Adipocyte (in vitro differentiated cells): ENCODE data around the gene ARHGEF9.

Experiments
- DNase-seq: peaks from one replicate; pipeline ENCODE4 v3.0.0-alpha.2; 2015; ENCODE audit warnings: low read depth
- H3K27me3 ChIP-seq: replicated peaks from 2 replicates; pipeline ENCODE4 v1.7.0; 2013; ENCODE audit warnings: mild to moderate bottlenecking, low read length, moderate library complexity; ENCODE audit not compliant: control insufficient read depth, insufficient read depth
- H3K36me3 ChIP-seq: 2 replicates; pipeline ENCODE4 v1.7.0; 2013; ENCODE audit warnings: low read length, mild to moderate bottlenecking, moderate library complexity; ENCODE audit not compliant: control insufficient read depth, insufficient read depth, severe bottlenecking
- H3K4me1 ChIP-seq: 2 replicates; pipeline ENCODE4 v1.7.0; 2013; ENCODE audit warnings: mild to moderate bottlenecking, low read length, moderate library complexity; ENCODE audit not compliant: control insufficient read depth, insufficient read depth
- H3K4me3 ChIP-seq: 2 replicates; pipeline ENCODE4 v1.7.0; 2013; ENCODE audit warnings: mild to moderate bottlenecking, low read length, moderate library complexity
- H3K9ac ChIP-seq: 2 replicates; pipeline ENCODE4 v1.7.0; 2013; ENCODE audit warnings: mild to moderate bottlenecking, low read length, moderate library complexity
- H3K9me3 ChIP-seq: 2 replicates; pipeline ENCODE4 v1.7.0; 2013; ENCODE audit warnings: mild to moderate bottlenecking, low read length, moderate library complexity; ENCODE audit not compliant: control insufficient read depth

Gene ARHGEF9

DNA sequence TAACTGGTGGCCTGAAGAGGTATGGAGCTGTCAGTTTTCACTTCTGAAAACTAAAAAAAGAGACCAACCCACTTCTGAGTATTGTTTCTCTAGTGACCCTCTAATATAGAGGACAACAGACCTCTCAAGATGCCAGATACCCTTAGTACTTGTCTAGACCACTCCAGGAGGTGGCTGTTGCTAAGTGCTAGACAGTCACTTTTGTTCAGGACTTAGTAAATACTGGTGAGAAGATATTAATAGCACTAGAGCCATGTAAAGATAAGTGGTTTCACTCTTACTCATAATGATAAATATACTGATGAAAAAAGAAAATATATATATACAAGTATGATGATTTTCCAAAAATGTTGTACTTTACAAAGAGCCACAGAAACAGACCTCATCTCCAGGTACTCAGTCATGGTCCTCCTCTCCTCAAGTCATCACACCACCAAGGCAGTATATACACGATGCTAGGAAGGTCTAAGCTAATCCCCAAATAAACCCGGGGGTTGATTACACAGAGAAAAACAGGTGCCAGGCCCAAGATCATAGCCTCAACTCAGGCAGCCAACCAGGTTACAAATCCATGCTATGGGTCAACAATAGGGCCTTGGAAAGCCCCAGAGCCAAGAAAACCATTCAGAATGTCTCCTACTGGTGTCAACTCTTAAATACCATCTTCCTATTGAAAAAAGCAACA is 66.9 kb downstream of the ARHGEF9 start:
- Histone ChIP-seq H3K27me3 (peaks cover 6% of the 10 kb centered on the region), H3K9ac (no peak overlapping the region), H3K4me1 (peaks cover 11% of the 10 kb centered on the region), H3K9me3 (peaks cover 24% of the 10 kb centered on the region), H3K4me3 (no peak overlapping the region), H3K36me3 (peaks cover 4% of the 10 kb centered on the region)
- DNase-seq = no peak

DNA sequence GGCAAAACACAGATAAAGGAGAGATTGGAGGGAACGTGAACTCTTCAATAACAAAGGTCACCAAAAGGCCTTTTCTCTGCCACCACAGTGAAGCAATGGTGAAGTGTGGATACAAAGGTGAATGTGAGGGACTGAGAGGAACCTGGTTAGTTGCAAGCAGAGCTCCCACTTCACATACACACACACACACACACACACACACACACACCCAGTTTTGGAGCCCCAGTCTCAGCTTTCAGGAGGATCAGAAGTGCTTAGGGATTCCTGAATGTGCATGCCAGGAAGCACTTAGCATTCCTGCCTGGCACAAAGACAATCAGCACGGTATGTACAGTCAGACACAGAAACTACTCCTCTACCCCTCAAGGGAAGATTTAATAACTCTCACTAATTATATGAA is 71.5 kb downstream of the ARHGEF9 start:
- Histone ChIP-seq H3K9ac (no peak overlapping the region), H3K36me3 (peaks cover 4% of the 10 kb centered on the region), H3K4me3 (no peak overlapping the region), H3K4me1 (no peaks in the 10 kb centered on the region), H3K27me3 (no peaks in the 10 kb centered on the region), H3K9me3 (peaks cover 30% of the 10 kb centered on the region)
- DNase-seq = peak; percentile 30

DNA sequence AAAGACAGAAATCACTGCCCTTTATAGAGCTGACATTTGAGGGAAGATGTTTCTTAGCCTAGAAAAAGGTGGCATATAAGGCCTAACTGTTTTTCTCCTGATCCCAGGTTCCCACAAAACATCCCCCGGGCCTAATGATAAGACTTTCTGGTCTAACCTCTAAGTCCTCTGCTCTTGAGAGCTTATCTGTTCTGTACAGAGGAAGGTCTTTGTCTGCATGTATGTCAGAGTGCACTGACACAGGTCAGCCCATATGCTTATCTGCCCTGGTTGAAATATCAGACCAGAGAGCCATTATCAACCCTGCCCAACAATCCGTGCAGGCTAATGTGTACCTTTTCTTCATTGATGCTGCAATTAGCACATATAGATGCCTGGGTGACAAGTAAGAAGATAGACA is 76.2 kb downstream of the ARHGEF9 start:
- Histone ChIP-seq H3K9ac (no peak overlapping the region), H3K4me3 (no peak overlapping the region), H3K4me1 (no peaks in the 10 kb centered on the region), H3K36me3 (peaks cover 22% of the 10 kb centered on the region), H3K27me3 (no peaks in the 10 kb centered on the region), H3K9me3 (peaks cover 12% of the 10 kb centered on the region)
- no peak for DNase-seq

DNA sequence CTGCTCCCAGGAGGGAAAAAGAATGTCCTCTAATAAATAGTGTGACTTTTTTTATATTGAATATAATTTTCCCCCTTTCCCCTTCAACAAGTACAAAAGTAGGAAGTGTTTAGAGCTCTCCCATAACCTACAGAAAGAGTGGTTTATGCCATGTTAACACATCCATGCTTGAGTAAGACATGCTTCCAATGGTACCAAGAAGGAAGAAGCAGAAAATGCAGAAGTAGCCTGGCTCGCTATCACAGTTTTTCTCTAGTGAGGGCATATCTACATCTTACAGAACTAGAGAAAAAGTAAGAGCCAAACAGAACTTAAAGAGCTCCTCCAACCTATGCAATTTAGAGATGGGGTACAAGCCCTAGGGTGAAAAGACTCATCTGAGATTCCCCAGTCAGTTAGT is 82.5 kb downstream of the ARHGEF9 start:
- no peaks in the 10 kb centered on the region for H3K4me1 ChIP-seq
- H3K9ac ChIP-seq = no peak overlapping the region
- DNase-seq = no peak
- H3K27me3 ChIP-seq = no peaks in the 10 kb centered on the region
- peaks cover 44% of the 10 kb centered on the region for H3K36me3 ChIP-seq
- peaks cover 15% of the 10 kb centered on the region for H3K9me3 ChIP-seq
- no peak overlapping the region for H3K4me3 ChIP-seq

DNA sequence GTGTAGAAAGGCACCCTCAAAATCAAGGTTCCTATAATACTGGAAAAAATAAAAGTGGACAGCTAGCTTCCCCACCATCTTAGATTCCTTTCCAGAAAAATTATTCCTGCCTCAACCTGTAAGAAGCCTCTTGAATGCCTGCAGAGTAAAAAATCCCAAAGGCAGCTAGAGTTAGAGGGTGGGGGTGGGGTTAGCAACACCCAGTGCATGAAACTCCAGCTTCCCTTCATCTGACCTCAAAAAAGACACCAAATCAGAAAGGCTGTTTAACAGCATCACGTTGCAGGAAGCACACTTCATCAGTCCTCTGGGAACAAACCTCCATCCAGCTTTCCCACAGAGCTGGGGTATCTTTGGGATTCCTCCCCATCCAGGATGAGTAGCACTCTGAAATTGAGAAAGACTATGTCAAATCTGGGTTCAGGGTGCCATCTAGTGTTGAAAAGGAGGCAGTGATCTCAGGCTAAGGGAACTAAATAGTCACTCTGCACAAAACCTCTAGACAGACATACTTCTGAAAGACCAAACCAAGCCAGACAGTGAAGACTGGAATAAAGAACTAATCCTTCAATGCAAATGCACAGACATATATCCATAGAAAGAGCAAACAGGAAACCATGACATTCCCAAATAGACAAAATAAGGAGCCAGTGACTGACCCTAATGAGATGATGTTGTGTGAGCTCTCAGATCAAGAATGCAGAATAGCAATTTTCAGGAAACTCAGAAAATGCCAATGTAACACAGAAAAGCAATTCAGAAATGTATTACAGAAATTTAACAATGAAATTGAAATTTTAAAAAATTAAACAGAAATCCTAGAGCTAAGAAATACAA is 97.9 kb downstream of the ARHGEF9 start:
- no peaks in the 10 kb centered on the region for H3K4me1 ChIP-seq
- H3K4me3 ChIP-seq = no peak overlapping the region
- DNase-seq = peak; percentile 62
- no peaks in the 10 kb centered on the region for H3K36me3 ChIP-seq
- H3K9me3 ChIP-seq = peaks cover 18% of the 10 kb centered on the region
- no peaks in the 10 kb centered on the region for H3K27me3 ChIP-seq
- no peak overlapping the region for H3K9ac ChIP-seq

DNA sequence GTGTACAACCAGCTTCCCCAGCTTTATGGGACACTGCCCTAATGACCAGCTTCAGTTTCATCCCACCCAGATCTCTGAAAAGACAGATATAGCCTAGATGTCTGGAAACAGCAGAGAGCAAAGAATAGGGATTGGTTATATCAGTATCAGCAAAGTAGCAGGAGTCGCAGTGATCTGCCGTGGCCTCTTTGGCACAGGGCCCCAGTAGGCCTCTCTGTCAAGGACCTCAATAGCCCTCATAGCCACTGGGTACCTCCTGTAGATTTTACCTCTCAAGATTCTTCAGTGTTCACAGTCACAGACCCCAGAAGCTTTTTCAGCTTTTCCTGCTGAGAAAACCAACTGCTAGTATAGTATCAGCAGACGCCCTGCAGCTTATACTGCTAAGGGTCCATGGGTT is 104.6 kb downstream of the ARHGEF9 start:
- Histone ChIP-seq H3K4me1 (no peaks in the 10 kb centered on the region), H3K36me3 (peaks cover 5% of the 10 kb centered on the region), H3K27me3 (peaks cover 3% of the 10 kb centered on the region), H3K9me3 (peaks cover 12% of the 10 kb centered on the region), H3K9ac (no peak overlapping the region), H3K4me3 (no peak overlapping the region)
- DNase-seq = no peak

DNA sequence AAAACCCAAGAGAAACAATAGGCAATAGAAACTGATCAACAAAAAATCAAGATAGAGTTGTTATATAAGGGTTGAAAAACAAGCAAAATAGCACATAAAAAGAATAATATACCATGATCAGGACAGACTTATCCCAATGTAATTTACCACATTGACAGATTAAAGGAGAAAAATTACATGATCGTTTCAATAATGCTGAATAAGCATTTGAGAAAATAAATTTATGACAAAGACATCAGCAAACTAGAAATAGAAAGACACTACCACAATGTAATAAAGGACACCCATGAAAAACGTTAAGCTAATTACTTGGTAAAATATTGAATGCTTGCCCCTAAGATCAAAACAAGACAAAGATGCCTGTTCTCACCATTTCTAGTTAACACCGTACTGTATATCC is 105.6 kb downstream of the ARHGEF9 start:
- Histone ChIP-seq H3K36me3 (peaks cover 8% of the 10 kb centered on the region), H3K9ac (no peak overlapping the region), H3K4me3 (no peak overlapping the region), H3K27me3 (peaks cover 3% of the 10 kb centered on the region), H3K9me3 (peaks cover 12% of the 10 kb centered on the region), H3K4me1 (no peaks in the 10 kb centered on the region)
- DNase-seq = no peak

DNA sequence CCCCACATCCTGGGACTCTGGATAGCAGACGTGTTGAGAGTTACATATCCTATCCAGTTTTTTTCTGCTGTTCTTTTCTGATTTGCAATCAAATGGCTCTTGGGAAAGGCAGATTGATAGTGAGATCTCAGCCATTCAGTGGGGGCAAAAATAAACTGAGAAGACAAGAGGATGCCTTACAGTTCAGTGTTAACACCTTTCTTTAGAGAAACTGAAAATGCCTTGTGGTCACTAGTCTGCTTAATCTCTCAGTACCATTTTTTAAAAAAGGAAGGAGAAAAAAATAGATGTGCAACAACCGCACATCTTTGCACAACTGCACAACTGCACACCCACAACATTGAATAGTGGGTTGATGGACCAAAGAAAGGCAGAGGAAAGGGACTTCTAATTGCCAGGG is 109.3 kb downstream of the ARHGEF9 start:
- no peaks in the 10 kb centered on the region for H3K4me1 ChIP-seq
- no peaks in the 10 kb centered on the region for H3K9me3 ChIP-seq
- no peak for DNase-seq
- peaks cover 35% of the 10 kb centered on the region for H3K36me3 ChIP-seq
- H3K4me3 ChIP-seq = no peak overlapping the region
- H3K9ac ChIP-seq = no peak overlapping the region
- H3K27me3 ChIP-seq = peaks cover 3% of the 10 kb centered on the region

DNA sequence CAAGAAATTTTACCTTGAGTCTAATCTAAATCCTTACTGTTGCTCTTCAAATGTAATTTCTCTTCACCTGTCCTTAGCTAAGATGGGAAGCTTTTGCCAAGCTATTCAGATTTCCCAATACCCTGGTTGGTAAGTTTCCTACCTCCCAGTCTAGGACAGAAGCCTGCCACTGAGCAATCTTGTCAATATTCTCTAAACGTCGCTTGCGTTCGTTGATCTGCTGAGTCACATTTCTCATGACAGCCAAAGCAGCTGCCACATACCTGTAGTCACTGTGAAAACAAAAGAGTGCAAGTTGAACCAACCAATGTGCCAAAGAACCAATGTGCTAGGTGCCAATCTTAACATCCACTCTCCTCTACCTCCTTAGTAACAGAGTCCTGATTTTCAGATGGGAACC is 111.1 kb downstream of the ARHGEF9 start:
- Histone ChIP-seq H3K27me3 (peaks cover 3% of the 10 kb centered on the region), H3K4me1 (no peaks in the 10 kb centered on the region), H3K4me3 (no peak overlapping the region), H3K9me3 (no peaks in the 10 kb centered on the region), H3K9ac (no peak overlapping the region), H3K36me3 (peaks cover 35% of the 10 kb centered on the region)
- no peak for DNase-seq

DNA sequence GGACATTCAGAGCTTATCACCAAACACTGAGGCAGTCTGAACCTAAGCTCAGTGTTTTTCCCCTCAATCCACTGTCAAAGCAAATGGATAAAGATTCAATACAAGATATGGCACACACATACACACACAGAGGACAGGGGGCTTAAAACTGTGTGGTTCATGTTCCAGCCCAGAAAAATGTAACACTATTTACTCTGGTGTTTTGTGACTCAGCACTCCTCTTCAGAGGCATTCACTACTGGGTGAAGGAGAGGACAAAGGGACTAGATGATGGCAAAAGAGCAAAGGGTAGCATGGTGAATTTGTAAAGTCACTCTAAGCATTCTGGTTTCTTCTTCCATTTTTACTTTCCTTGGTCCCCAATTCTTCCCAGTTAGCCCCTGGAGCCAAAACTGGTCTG is 120.3 kb downstream of the ARHGEF9 start:
- Histone ChIP-seq H3K36me3 (no peaks in the 10 kb centered on the region), H3K4me1 (peaks cover 11% of the 10 kb centered on the region), H3K27me3 (no peaks in the 10 kb centered on the region), H3K9ac (no peak overlapping the region), H3K4me3 (no peak overlapping the region), H3K9me3 (peaks cover 6% of the 10 kb centered on the region)
- DNase-seq = no peak

DNA sequence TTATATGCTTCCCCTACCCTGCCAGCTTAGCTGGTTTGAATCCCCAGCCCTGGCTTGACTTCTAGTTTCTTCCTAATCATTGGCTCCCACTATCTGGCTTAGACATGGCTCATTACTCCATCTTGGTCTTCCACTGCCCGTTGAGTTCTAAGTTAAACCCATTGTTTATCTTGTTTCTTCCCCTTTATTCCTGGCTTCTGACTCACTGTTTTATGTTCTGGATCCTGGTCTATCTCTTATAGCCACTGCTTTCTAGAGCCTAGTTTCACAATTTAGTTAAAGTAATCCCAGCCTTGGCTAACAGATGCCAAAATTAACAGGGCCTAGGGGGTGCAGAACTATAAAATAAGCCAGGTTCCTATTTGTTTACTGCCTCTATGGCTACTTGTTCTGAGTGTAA is 120.9 kb downstream of the ARHGEF9 start:
- Histone ChIP-seq H3K4me1 (peaks cover 15% of the 10 kb centered on the region), H3K9ac (no peak overlapping the region), H3K36me3 (no peaks in the 10 kb centered on the region), H3K4me3 (no peak overlapping the region), H3K9me3 (peaks cover 6% of the 10 kb centered on the region), H3K27me3 (peaks cover 3% of the 10 kb centered on the region)
- peak; percentile 22 for DNase-seq
